ENCODE results near the gene TULP1.

The TULP1 gene

DNA sequence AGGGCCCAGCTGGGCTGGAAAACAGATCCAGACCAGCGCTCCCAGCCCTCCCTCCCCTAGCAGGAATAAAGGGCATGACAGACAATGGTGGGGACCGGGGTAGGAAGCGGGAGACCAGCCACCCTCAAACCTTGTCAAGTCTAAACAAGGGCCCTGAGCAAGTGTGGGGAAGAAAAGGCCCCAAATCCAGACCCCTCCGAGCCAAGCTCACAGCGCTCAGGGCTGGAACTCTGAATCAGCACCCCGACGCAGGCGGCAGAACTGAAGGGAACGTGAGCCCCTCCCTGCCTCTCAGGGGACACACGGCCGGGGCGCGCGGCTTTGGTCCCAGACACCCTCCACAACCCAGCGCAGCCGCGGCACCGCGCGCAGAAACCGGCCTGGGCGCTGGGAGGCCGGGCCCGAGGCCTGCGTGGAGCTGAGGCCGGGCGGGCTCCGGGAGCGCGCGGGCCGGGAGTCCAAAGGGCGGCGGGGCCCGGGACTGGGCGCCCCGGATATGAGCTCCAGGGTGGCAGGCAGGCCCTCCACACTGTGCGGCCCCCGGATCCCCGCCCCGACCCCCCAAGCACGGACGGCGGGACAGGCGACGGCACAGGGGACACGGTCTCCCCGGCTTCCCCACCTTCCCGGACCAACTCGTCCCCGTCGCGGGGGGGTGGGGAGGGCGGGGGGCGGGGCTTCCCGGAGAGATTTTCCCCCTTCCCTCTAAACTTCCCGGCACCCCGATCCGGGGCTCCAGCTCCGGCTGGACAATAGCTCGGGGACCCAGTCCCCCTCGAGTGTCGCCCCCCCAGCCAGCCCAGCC is 16.5 kb downstream of the TULP1 start:
- peak; percentile 35 for DNase-seq

- no peak for DNase-seq
These were observed 17.2 kb downstream of the TULP1 start for GRCh38 chr6:35495258-35496035.

GRCh38 chr6:35494161-35494563 is 18.5 kb downstream of the TULP1 start:
- no peak for DNase-seq

DNA sequence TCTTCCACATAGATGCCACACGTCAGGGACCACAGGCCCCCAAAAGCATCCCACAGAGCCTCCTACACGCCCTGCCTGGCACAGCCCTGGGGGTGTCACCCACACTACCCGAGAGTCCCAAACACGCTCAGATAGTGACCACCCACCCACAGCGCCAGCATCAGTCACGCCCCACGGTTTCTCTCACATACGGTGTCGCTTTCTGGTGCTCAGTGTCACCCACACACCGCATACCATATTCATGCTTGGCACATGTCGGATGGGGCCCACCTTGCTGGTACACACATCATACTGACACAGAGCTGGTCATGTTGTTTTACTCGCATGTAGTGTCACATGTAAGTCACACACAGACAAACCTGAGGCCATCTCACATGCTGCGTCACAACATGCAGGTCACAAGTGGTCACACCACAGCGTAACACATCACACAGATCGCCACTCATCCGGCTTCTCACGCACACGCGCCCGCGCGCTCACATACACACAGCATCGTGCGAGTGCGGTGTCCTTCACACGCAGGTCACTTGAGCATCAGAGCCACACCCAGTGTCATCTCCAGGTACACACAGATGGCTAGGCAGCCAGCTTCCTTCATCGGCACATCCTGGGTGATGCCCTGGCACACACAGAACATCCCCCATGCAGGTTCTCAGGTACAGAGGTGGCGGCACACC is 19.3 kb downstream of the TULP1 start:
- no peak for DNase-seq

DNA sequence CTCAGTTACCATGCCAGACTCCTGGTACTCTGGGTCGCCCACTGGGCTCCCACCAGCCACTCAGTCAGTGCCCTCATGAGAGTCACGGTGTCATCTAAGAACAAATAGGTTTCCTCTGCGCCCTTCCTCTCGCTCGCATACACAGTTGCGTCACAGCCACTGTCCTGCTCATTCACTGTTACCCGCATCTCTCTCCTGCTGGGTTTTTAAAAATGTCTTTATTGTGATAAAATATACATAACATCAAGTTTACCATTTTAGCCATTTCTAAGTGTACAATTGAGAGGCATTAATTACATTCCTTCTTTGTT is 19.8 kb downstream of the TULP1 start:
- no peak for DNase-seq

DNA sequence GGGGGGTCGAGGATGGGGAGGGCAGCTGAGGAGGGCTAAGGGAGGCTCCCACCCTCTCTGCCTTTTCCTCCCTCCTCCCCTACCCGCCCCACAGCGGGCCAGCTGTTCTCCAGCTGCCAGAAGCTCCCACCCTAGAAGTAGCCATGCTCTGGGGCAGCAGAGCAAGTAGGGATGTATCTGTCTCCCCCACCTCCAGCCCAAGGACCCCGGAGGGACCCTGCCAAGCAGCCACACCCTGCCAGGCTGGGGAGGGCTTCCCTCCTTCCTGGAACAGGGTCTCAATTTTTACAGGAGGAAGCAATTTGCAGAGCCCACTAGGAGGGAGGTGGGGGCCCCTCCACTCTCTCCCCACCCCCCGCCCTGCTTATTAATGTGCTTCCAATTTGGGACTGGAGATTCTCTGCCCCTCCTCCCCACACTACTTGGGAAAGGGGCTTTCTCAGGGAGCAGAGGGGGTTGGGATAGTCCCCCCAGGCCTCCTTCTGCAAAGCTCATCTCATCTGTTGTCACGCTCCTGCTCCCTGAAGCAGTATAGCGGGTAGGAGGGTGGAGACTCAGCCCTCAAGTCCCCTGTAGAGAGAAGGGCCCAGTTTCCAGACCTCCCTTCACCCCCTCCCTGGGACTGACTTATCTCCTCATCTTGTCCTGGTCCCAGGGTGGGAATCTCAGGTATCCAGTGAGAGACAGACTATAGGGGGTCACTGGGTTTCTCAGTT is 20.3 kb downstream of the TULP1 start:
- DNase-seq: no peak

- DNase-seq: no peak
These were observed 21.0 kb downstream of the TULP1 start for GRCh38 chr6:35491558-35492257.

- DNase-seq: no peak
These were observed 21.7 kb downstream of the TULP1 start for GRCh38 chr6:35490821-35491557.

DNA sequence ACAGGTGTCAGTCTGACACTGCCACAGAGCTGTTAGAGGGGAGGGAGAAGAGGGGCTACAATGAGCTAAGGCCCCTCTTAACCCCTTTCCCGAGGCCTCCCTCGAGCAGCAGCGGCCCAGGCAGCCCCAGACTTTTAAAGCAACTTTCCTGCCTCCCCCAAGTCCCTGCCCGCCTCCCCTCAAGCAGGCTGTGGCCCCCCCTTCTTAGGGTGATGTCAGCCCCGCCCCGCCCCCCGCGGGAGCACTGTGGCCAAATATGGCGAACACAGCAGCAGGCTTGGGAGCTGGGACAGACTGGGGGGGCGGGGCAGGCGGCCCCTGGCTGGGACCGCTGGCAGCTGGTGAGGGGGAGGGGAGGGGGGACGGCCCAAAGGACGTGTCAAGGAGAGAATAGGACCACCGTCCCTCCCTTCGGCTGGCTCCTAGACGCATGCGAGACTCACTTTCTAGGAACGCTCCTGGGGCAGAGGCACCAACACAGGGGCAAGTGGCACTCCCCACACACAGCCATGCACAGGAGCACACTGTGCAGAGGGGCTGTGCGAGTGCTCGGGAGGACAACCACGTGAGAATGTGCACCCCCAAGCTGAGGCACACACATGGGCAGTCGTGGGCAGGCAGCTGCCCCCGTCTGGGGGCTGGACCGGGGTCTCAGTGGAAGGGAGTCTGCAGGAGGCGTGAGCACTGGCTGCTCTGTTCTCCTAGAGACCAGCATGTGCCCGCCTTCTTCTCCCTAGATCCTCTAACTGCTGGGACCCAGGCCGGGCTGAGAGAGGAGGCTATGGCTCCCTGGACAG is 22.5 kb downstream of the TULP1 start:
- DNase-seq: no peak

DNA sequence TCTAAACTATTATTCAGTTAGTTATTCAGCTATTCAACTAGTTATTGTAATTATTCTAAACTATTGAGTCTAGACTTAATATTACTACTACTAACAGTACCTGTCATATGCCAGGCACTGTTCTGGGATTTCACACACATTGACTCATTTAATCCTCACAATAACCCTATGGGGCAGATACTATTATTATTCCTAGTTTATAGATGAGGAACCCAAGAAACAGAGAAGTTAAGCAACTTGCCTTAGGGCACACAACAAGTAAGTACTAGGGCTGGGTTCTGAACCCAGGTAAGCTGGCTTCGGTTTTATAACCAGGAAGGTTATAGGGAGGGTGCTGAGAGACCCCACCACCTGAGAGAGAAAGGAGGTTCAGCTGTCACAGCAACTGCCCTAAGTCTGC is 23.6 kb downstream of the TULP1 start:
- no peak for DNase-seq

DNA sequence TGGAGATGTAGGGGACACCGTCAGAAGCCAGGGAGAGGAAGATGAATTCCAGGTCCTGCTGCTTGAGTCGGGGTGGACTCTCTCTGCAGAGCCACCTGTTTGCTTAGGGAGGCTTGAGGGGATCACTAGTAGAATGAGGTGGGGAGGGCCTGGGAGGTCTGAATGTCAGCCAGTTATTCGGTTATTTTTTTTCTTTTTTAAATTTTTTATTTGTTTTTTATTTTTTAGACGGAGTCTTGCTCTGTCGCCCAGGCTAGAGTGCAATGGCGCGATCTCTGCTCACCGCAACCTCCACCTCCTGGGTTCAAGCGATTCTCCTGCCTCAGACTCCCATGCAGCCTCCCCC is 24.2 kb downstream of the TULP1 start:
- no peak for DNase-seq

GRCh38 chr6:35487658-35488516 is 24.8 kb downstream of the TULP1 start:
- DNase-seq: no peak

DNA sequence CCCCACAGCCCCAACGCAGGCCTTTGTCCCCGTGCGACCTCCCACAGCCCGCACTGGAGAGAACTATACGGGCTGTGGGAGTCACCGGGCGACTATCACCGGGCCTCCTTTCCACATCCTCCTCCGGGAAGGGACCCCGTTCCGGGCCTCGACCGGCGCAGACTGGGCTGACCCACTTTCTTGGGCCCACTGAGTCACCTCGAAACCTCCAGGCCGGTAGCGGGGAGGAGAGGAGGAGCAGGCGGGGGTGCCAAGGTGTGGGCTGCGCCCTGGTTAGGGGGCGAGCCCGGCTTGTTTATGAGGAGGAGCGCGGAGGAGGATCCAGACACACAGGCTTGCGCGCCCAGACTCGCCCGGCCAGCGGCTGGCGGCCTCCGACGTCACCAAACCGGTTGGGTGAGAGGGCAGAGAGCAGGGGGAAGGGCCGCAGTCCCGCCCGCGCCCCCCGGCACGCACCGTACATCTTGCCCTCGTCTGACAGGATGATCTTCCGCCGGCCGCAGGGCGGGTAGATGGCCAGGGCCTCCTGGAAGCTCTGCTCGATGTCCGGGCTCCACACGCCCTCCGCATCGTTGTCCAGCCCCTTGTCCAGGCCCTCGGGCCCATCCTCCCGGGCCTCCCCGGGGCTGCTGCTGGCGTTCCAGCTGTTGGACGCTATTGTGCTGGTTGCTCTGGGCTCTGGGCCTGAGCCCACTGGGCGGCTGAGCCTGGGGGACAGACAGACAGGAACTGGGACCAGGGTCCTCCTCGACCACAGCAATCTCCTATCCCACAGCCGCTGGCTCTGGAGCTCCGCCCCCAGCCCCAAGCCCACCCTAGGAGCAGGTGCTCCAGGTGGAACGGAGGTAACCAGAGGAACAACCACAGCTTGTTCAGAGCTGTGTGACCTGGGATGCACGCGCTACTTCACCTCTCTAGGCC is 26.4 kb downstream of the TULP1 start:
- no peak for DNase-seq

GRCh38 chr6:35485402-35485877 is 27.3 kb downstream of the TULP1 start:
- no peak for DNase-seq

DNA sequence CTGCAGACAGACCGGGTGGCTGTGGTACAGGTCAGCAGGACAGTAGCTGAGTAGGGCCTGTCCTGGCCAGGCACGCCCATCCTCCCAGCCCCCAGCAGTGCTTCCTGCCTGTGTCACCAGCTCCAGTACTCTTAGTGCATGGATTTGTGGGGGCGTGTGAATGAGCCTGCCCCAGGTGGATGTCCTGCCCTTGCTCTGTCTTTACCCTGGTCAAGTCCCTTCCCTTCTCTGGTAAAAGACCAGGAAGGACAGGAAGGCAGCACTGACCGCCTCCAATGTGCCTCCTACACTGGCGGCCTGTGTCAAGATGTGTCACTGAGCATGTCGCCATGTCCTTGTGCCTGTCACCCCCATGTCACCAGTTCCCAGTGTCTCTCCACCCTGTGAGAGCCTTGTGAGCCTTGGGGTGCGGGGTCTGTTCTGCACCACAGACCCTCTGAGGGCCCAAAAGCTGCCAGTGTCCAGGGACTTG is 27.7 kb downstream of the TULP1 start:
- DNase-seq: no peak

DNA sequence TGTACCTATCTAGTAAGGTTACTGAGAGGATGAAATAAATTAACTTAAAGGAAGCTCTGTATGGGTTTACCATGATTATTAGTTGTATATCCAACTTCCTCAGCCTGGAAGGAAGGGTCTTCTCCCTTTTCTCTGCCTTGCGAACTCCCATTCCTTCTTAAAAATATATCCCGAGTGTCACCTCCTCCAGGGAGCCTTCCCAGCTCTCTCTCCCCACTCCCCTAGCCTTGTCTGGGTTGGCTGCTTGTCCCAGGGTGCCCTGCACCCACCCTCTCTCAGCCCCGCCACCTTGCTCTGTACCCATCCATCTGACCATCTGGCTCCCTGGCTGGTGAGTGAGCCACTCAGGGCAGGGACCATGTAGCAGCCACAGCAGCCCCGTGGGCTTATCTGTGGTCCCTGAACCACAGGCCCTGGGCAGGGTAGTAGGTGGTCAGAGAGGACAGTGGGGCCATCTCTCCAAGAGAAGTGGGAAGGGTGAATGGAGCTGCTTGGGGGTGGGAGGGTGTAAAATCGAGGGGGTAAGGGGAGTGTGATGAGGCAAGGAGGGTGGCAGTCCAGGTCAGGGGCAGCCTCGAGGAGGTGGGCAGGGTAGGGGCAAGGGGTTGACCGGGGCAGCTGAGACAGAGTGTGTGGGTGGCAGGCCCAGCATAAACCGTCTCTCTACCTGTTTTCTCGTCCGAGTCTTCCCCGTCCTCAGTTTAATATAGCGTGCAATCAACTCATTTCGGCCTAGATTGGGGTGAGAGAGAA is 28.6 kb downstream of the TULP1 start:
- DNase-seq: no peak

DNA sequence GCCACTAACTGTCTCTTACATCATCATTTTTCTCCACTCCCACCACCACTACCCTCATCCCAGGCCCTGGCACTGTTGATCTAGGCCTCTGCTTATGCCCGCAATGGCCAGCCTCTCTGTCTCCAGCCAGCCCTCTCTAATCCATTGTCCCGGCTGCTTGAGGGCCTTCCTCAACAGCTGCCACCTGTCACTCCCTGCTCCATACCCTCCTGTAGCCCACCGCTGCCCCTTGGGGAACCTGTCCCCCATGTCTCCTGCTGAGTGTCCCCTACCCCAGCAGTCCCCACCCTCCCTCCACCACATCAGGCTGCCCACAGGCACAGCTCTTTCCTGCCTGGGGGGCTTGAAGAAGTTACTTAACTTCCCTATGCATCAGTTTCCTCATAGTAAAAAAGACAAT is 29.2 kb downstream of the TULP1 start:
- no peak for DNase-seq

- no peak for DNase-seq
These were observed 29.6 kb downstream of the TULP1 start for GRCh38 chr6:35483062-35483461.
